Activated T-helper 2 cell treated with anti-CD3 and anti-CD28 coated beads, Interferon-gamma antibody, Interleukin-2, Interleukin-4, amounts not matched to agents 10 μg/mL and 5 μg/mL and 100 μg/mL, durations not matched to agents 14 hours and 24 hours and 36 hours (primary cell): Measurements from ENCODE around the gene GRK3. TPM values are rescaled to one million over a fixed set of nuclear protein-coding genes. Genes with fewer than 3 reads are reported as not detected.
"Not testable (repeated sequence)": the region's sequence is repeated elsewhere in the genome, so short reads cannot be mapped to it uniquely, and the experiment has no call there.

Experiments
- DNase-seq: peaks from one replicate; pipeline ENCODE4 v3.0.0; 2021; ENCODE audit warnings: low spot score
- H3K27ac Mint-ChIP-seq: one replicate; pipeline ENCODE4 v1.8.0; 2021; ENCODE audit warnings: mixed read lengths
- H3K27me3 Mint-ChIP-seq: one replicate; pipeline ENCODE4 v1.8.0; 2021; ENCODE audit warnings: low read depth, mixed read lengths
- H3K36me3 Mint-ChIP-seq: one replicate; pipeline ENCODE4 v1.8.0; 2021; ENCODE audit warnings: low read depth, mixed read lengths
- H3K4me1 Mint-ChIP-seq: one replicate; pipeline ENCODE4 v1.8.0; 2021; ENCODE audit warnings: low read depth, mixed read lengths
- H3K4me3 Mint-ChIP-seq: one replicate; pipeline ENCODE4 v1.8.0; 2021; ENCODE audit warnings: low read depth, mild to moderate bottlenecking, moderate library complexity, mixed read lengths
- H3K9me3 Mint-ChIP-seq: one replicate; pipeline ENCODE4 v1.8.0; 2021; ENCODE audit warnings: mixed read lengths
- intact Hi-C: fragments of 100-400 bp; cut with micrococcal nuclease; formaldehyde crosslinking; loops from one replicate; pipeline ENCODE4 v1.15.1; 2023
- total RNA-seq: library from RNA; stranded (reverse); gene quantifications from 2 replicates; pipeline ENCODE4 v1.2.3, GENCODE V29; 2022

Gene GRK3
- total RNA-seq, 1 donor from 2014 or later = 60.2 TPM

DNA sequence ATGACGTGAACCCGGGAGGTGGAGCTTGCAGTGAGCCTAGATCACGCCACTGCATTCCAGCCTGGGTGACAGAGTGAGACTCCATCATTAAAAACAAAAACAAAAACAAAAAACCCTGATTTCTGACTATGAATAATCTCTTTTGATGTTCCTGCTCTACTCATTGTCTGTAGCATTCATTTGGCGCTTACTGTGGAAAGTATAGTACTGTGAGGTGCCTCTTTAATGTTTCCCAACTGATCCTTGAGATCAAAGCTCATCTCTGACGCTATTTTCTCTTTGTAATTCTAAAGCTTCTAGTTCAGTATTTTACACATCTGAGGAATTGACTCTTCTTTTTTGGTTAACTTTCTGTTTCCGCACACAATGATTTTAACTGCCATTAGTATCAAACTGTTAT lies 60.0 kb downstream of the GRK3 start:
- no peak for DNase-seq
- intact Hi-C loops = loop anchor here (5.0 to 10.0 kb wide), 2 partner anchors 48 to 140 kb away; no protein-coding TSS in a partner anchor
- H3K9me3 Mint-ChIP-seq = no peaks in the 10 kb centered on the region
- H3K4me3 Mint-ChIP-seq = no peak overlapping the region
- H3K27ac Mint-ChIP-seq = peak overlapping the region; percentile 30
- peaks cover 34% of the 10 kb centered on the region for H3K36me3 Mint-ChIP-seq
- H3K27me3 Mint-ChIP-seq = no peaks in the 10 kb centered on the region
- peaks cover 50% of the 10 kb centered on the region for H3K4me1 Mint-ChIP-seq

DNA sequence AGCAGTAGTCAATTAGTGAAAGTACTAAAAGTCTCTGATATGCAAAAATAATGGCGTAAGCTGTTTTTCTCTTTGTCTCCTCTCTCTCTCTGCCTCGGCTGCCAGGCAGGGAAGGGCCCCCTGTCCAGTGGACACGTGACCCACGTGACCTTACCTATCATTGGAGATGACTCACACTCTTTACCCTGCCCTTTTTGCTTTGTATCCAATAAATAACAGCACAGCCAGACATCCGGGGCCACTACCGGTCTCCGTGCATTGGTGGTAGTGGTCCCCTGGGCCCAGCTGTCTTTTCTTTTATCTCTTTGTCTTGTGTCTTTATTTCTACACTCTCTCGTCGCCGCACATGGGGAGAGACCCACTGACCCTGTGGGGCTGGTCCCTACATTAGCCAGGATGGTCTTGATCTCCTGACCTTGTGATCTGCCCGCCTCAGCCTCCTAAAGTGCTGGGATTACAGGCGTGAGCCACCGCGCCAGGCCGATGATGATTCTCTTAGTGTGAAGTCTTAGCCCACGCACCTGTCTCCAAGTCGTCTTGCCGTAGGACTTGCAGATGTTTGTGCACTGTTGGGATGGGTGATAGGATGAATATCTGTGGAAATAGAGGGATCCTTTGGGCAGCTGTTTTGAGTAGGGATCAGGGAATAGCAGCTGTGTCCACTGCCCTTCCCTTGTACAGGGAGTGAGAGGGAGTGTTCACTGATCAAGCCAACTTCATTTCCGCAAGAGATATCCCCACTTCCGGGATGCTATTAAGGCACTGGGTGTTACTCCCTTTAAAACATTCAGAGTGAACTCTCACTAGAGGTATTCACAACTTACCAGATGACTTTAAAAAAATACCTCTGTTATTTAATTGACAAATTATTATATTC lies 61.5 kb downstream of the GRK3 start:
- intact Hi-C loops = loop anchor here (10.0 kb wide), 1 partner anchor 141 kb away; no protein-coding TSS in a partner anchor
- not testable (repeated sequence) for H3K4me3 Mint-ChIP-seq, H3K27me3 Mint-ChIP-seq, H3K9me3 Mint-ChIP-seq, DNase-seq
- peak overlapping the region; percentile 52 for H3K27ac Mint-ChIP-seq
- H3K4me1 Mint-ChIP-seq = peaks cover 40% of the 10 kb centered on the region
- H3K36me3 Mint-ChIP-seq = peaks cover 31% of the 10 kb centered on the region

DNA sequence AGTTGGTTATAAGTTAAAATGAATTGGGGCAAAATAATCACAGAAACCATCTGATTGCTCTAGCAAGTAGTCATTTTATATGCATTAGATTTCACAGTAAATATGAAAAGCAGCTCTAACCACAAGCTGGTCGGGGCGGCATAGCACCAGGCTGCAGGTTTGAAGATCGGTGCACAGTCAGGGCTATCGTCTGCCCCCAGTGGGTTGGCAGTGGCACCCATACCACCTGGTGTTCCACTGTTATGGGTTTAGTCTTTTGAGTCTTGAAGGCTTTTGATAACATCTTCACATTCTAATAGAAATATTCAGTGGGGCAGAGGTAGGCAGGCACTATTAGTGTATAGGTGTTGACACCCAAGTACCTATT lies 62.1 kb downstream of the GRK3 start:
- Mint-ChIP-seq H3K36me3 (peaks cover 31% of the 10 kb centered on the region), H3K4me1 (peaks cover 38% of the 10 kb centered on the region), H3K27ac (no peak overlapping the region), H3K27me3 (no peaks in the 10 kb centered on the region), H3K4me3 (no peak overlapping the region), H3K9me3 (no peaks in the 10 kb centered on the region)
- DNase-seq = no peak
- intact Hi-C loops = loop anchor here (10.0 kb wide), 1 partner anchor 142 kb away; no protein-coding TSS in a partner anchor

DNA sequence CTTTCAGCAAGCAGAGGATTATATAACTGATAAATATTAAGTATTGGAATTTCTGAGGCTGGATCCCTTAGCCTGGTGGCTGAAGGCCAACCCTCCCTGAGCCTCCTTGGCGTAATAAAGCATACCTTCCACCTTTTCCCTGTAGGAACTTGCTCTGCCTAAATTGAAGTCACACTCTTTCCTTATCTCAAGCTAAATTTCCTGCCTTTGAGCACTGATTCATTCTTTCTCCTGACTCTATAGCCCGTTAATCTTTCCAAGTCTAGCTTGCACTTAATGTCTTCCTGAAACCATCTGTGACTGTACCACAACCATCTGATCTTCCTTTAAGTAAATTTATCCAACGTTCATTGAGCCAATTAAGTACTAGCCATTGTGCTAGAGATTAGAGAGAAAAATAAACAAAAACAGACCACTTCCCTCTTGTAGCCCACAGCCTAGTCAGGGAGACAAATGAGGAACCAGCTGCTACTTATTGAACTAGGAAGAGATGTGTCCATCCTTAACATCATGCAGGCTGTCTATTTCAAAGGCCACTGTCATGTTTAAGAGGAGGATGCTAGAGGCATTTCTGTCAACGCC lies 62.9 kb downstream of the GRK3 start:
- H3K36me3 Mint-ChIP-seq = peaks cover 25% of the 10 kb centered on the region
- no peak for DNase-seq
- H3K4me1 Mint-ChIP-seq = peaks cover 32% of the 10 kb centered on the region
- H3K27me3 Mint-ChIP-seq = no peaks in the 10 kb centered on the region
- intact Hi-C loops = loop anchor here (10.0 kb wide), 1 partner anchor 143 kb away; no protein-coding TSS in a partner anchor
- H3K4me3 Mint-ChIP-seq = no peak overlapping the region
- H3K27ac Mint-ChIP-seq = no peak overlapping the region
- H3K9me3 Mint-ChIP-seq = no peaks in the 10 kb centered on the region

DNA sequence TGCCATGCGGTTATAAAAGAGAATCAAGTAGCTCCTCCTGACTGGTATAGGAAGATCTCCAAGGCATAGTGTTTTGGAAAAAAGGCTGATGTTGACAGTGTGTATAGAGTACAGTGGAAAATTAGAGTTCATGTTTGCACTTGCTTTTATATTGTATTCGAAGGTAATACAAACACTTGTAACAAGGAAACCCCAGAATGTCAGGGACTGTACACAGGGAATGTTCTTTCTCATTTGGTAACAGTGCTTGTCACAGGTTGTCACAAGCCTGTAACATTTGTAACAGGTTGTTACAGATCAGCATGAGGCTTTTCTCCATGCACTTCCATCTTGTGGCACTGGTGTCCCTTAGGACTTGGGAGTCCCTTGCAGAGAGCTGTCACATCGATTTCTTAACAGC lies 64.0 kb downstream of the GRK3 start:
- DNase-seq = no peak
- H3K9me3 Mint-ChIP-seq = no peaks in the 10 kb centered on the region
- peaks cover 21% of the 10 kb centered on the region for H3K36me3 Mint-ChIP-seq
- peaks cover 23% of the 10 kb centered on the region for H3K4me1 Mint-ChIP-seq
- intact Hi-C loops = loop anchor here (10.0 kb wide), 1 partner anchor 144 kb away; no protein-coding TSS in a partner anchor
- H3K4me3 Mint-ChIP-seq = no peak overlapping the region
- no peaks in the 10 kb centered on the region for H3K27me3 Mint-ChIP-seq
- H3K27ac Mint-ChIP-seq = no peak overlapping the region

DNA sequence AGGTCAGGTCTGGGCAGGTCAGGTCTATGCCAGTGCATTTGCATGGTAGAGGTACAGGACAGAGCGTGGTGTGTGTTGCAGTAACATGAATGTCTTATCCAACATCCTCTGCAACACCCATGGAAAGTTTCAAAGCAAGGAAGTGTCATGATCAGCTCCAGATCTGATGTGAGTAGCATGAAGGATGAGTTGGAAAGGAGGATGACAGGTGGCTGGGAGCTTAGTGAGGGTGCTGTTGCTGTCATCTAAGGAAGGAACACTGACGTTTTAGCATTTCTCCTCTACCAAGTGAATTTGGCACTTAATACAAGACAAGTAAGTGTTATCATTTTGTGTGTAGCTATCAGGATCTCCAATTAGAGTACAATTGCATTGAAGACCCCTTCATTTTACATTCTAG lies 65.1 kb downstream of the GRK3 start:
- Mint-ChIP-seq H3K36me3 (peaks cover 10% of the 10 kb centered on the region), H3K4me1 (peaks cover 19% of the 10 kb centered on the region), H3K9me3 (no peaks in the 10 kb centered on the region), H3K27ac (no peak overlapping the region), H3K4me3 (no peak overlapping the region), H3K27me3 (no peaks in the 10 kb centered on the region)
- no peak for DNase-seq
- intact Hi-C loops = loop anchor here (10.0 kb wide), 1 partner anchor 145 kb away; no protein-coding TSS in a partner anchor

DNA sequence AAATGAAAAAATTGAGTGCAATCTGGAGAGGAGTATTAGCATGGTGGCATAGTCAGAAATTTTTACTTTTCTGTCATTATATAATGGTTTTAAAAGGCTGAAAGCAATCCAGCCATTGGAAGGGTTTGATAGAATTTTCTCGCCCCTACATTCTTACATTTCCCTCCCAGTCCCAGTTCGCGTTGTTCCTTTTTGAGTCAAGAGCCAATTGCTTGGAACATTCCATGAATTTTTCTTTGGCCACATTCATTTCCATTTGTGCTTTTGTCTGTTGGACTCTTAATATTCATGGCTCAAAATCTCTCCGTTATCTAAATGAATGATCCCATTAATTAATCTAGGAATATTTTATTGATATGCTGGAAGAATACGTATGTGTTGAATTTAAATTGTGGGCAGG lies 66.0 kb downstream of the GRK3 start:
- peaks cover 18% of the 10 kb centered on the region for H3K4me1 Mint-ChIP-seq
- intact Hi-C loops = no loop called here
- DNase-seq = no peak
- H3K27ac Mint-ChIP-seq = no peak overlapping the region
- no peaks in the 10 kb centered on the region for H3K9me3 Mint-ChIP-seq
- no peak overlapping the region for H3K4me3 Mint-ChIP-seq
- no peaks in the 10 kb centered on the region for H3K27me3 Mint-ChIP-seq
- peaks cover 10% of the 10 kb centered on the region for H3K36me3 Mint-ChIP-seq

DNA sequence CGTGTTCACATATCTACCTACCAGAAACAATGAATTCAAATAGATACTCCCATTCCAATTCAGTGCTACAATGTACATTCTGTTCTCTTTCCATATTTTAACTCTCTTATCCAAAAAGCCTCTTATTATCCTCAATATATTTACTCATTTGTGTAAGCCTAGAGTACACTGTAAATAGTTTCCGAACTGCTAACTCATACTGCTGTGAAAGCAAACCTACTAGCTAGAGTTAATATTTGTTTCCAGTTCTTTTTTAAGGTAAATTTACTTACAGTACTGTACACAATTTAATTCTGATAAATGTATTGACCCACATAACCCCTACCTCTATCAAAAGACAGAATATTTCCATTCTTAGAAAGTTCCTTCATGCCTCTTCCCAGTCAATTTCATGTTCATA lies 71.8 kb downstream of the GRK3 start:
- no peak for DNase-seq
- H3K4me1 Mint-ChIP-seq = peaks cover 11% of the 10 kb centered on the region
- no peak overlapping the region for H3K4me3 Mint-ChIP-seq
- H3K27me3 Mint-ChIP-seq = no peaks in the 10 kb centered on the region
- H3K36me3 Mint-ChIP-seq = peaks cover 52% of the 10 kb centered on the region
- peaks cover 25% of the 10 kb centered on the region for H3K9me3 Mint-ChIP-seq
- intact Hi-C loops = no loop called here
- no peak overlapping the region for H3K27ac Mint-ChIP-seq

DNA sequence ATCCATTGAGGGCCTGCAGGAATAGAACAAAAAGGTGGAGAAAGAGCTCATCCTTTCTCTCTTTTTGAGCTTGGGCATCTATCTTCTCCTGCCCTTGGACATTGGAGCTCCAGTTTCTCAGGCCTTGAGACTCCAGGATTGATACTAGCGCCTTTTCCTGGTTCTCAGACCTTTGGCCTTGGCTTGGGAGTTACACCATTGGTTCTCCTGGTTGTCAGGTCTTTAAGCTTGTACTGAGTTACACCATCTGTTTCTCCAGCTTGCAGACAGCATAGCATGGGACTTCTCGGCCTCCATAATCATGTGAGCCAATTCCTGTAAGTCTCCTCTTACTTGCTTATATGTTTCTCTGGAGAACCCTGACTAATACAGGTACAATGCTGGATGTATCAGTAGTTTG lies 72.6 kb downstream of the GRK3 start:
- Mint-ChIP-seq H3K27me3 (no peaks in the 10 kb centered on the region), H3K4me3 (no peak overlapping the region), H3K36me3 (peaks cover 59% of the 10 kb centered on the region), H3K9me3 (peaks cover 27% of the 10 kb centered on the region), H3K27ac (no peak overlapping the region), H3K4me1 (peaks cover 17% of the 10 kb centered on the region)
- intact Hi-C loops = no loop called here
- DNase-seq = no peak

DNA sequence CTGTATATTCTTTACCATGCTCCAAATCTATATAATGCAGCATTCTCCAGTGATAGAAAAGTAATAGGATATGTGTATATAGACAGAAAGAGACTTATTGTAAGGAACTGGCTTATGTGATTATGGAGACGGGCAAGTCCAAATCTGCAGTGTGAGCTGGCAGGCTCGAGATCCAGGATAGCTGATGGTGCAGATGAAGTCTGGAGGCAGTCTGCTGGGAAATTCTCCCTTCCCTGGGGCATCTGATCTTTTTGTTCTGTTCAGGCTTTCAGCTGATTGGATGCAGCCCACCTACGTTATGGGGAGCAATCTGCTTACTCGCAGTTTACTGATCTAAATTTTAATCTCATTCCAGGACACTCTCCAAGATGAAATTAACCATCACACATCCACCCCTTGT lies 73.2 kb downstream of the GRK3 start:
- Mint-ChIP-seq H3K27me3 (no peaks in the 10 kb centered on the region), H3K36me3 (peaks cover 64% of the 10 kb centered on the region), H3K4me3 (no peak overlapping the region), H3K9me3 (peaks cover 27% of the 10 kb centered on the region), H3K27ac (no peak overlapping the region), H3K4me1 (peaks cover 20% of the 10 kb centered on the region)
- DNase-seq = no peak
- intact Hi-C loops = no loop called here

DNA sequence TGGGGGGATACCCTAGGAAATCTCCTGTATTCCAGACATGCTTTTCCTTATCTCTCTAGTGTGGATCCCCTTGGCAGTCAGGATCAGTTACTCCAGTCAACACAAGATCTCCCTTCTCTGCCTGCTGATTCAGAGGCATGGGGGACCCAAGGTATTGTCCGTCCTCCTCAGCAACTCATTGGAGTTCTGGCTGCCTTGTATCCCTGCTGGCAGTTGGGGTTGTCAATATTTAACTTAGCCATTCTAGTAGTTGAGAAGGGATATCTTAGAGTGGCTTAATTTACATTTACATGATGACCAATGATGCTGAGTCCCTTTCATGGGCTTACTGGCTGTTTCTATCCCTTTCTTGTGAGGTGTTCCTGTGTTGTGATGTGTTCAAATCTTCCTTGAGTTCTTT lies 74.2 kb downstream of the GRK3 start:
- peaks cover 26% of the 10 kb centered on the region for H3K4me1 Mint-ChIP-seq
- H3K9me3 Mint-ChIP-seq = peaks cover 27% of the 10 kb centered on the region
- no peak overlapping the region for H3K27ac Mint-ChIP-seq
- H3K36me3 Mint-ChIP-seq = peaks cover 71% of the 10 kb centered on the region
- intact Hi-C loops = no loop called here
- DNase-seq = no peak
- H3K4me3 Mint-ChIP-seq = no peak overlapping the region
- no peaks in the 10 kb centered on the region for H3K27me3 Mint-ChIP-seq

DNA sequence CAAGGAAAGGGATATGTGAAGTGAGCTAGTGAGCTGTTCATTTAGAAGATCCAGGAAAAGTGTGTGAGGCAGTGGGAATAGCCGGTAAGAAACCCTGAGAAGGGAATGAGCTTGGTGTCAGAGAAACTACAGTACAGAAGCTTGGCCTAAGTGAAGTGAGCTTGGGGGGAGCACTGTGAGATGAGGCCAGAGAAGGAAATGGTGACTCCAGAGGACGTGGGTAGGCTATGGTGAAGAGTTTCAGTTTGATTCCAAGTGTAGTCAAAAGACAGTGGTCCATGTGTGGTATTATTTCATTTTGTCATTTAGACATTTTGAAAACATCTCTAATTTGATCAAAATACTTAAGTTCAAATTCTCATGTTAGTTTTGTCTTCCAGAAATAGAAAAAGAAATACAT lies 77.2 kb downstream of the GRK3 start:
- Mint-ChIP-seq H3K27me3 (no peaks in the 10 kb centered on the region), H3K36me3 (peaks cover 85% of the 10 kb centered on the region), H3K27ac (peak overlapping the region; percentile 10), H3K4me3 (no peak overlapping the region), H3K9me3 (peaks cover 27% of the 10 kb centered on the region), H3K4me1 (peaks cover 34% of the 10 kb centered on the region)
- DNase-seq = no peak
- intact Hi-C loops = no loop called here
